ENCODE data around the gene CCDC27.
A peak's percentile ranks its signal among the peaks of the same experiment; 100 is the strongest.

The CCDC27 gene

GRCh38 chr1:3752400-3752945, at the start of gene CCDC27:
CCDC27 (plus strand) TSS chr1:3752450; CDS start chr1:3752482, 32 bp downstream.
- DNase-seq (ENCODE audit: low read depth) = no peak

DNA sequence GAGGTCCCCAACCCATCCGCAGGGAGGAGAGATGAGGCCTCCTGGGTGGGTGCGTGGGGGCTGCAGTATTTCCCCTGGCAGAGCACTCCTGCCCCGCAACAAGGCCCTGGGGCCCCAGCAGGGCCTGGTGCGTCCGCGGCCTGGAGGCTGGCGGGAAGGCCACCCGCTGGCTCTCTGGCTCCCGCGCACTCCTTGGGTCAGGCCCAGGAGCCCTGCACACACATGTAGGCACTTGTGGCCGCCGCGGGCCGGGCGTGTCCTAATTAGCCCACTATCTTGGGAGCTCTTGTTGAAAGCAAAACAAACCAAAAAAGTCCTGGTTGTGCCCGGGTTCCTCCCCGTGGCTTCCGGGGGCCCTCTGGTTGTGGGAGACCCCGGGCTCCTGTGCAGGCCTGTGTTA, 49.7 kb upstream of the CCDC27 start:
- no peak for DNase-seq (ENCODE audit: low read depth)

- peak; percentile 28 for DNase-seq (ENCODE audit: low read depth)
These were observed 49.1 kb upstream of the CCDC27 start for GRCh38 chr1:3702990-3703728.

DNA sequence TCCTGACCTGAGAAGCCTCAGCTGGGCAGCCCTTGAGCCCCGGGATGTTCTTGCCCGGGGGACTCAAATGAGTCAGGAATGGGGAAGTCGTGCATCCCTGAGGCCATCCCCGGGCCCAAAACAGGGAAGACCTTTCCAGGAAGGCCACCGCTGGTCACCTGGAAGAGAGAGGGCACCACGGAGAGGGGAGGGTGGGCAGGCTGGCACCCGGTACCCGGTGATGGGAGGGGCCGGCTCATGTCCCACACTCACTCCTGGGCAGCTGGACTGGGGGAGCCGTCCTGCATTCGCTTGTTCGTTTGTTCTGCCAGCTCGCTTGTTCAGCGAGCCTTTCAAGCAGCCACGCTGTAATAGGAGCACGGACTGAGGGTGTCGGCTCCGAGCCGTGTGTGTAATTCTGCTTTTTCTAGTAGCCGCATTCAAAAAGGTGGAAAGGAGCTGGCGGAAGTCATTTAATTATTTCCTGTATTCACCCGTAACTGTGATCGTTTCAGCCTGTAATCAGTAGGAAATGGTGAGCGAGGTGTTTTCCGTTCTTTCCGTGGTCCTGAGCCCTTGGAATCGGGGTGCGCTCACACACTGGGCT, 48.4 kb upstream of the CCDC27 start:
- no peak for DNase-seq (ENCODE audit: low read depth)

GRCh38 chr1:3705341-3705950, 46.8 kb upstream of the CCDC27 start:
- DNase-seq (ENCODE audit: low read depth) = no peak

- no peak for DNase-seq (ENCODE audit: low read depth)
These were observed 45.5 kb upstream of the CCDC27 start for GRCh38 chr1:3706651-3707297.

DNA sequence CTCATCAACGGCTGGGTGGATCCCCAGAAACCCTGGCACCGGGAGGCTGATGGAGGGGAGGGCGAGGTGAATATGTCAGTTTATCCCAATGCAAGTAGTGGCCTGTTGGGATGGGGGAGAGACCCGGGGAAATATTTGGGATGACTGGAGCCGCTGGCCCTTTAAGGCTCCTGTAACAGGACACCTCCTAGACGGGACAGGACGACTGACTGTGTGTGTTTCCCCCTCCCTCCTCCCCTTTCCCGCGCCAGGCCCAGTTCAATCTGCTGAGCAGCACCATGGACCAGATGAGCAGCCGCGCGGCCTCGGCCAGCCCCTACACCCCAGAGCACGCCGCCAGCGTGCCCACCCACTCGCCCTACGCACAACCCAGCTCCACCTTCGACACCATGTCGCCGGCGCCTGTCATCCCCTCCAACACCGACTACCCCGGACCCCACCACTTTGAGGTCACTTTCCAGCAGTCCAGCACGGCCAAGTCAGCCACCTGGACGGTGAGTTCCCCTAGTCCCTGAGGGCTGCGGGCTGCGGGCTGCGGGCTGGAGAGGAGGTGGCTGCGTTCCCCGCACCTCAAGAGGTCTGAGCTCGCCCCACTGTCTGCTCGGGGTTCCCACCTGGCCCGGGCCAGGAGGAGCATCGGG, 44.8 kb upstream of the CCDC27 start:
- DNase-seq (ENCODE audit: low read depth) = no peak

DNA sequence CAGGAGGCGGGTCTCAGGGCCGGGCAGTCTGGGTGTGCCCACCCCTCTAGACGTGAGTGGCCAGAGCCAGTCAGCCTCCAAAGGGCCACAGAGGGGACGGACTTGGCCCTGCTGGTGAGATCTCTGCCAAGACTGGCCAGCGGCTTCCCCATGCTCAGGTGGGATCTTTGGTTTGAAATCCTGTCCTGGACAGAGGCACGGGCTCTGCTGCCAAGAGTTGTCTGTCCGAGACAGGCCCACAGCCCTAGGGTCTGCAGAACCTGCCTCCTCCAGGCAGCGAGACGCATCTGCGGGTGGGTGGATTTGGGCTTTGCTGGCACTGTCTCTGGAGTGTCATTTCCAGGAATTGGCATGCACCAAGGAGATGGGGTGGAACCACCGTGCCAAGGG, 44.3 kb upstream of the CCDC27 start:
- DNase-seq (ENCODE audit: low read depth) = no peak

DNA sequence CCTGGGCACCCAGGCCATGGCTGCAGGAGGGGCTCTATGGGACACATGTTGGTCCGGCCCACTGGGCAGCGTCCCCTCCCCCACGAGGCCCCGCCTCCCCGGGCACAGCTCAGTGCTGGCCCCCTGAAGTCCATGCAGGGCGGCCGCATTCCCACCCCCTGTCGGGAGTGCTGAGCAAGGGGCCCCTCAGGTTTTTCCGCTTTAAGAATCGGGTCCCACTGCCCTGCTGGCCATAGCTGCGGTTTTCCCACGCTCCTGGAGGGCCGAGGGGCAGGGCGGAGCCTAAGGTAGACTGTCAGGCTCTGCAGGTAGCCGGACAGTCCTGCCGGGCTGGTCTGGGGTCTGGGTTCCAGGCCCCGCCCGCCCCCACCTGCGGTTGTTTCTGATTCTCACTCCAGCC, 43.5 kb upstream of the CCDC27 start:
- DNase-seq (ENCODE audit: low read depth) = no peak

- DNase-seq (ENCODE audit: low read depth) = no peak
These were observed 42.0 kb upstream of the CCDC27 start for GRCh38 chr1:3710251-3710650.

DNA sequence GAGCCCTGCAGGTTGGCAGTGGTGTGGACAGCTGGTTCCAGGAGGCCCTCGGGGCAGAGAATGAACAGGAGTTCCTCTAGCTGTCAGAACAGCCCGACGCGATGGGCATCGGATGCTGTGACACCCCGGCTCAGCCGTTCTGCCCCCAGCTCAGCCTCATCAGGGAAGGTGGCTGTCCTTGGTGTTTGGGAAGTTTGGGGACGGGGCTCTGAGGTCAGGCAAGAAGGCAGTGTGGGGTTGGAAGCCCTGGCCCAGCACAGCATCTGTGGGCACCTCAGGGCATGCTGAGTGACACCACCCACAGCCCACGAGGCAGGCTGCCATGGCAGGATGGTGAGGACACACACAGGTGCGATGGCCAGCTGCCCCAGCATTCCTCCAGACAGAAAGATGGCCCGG, 40.9 kb upstream of the CCDC27 start:
- no peak for DNase-seq (ENCODE audit: low read depth)

- DNase-seq (ENCODE audit: low read depth) = no peak
These were observed 40.3 kb upstream of the CCDC27 start for GRCh38 chr1:3711780-3712451.

GRCh38 chr1:3712573-3713535, 39.4 kb upstream of the CCDC27 start:
- no peak for DNase-seq (ENCODE audit: low read depth)

- no peak for DNase-seq (ENCODE audit: low read depth)
These were observed 38.4 kb upstream of the CCDC27 start for GRCh38 chr1:3713840-3714239.

DNA sequence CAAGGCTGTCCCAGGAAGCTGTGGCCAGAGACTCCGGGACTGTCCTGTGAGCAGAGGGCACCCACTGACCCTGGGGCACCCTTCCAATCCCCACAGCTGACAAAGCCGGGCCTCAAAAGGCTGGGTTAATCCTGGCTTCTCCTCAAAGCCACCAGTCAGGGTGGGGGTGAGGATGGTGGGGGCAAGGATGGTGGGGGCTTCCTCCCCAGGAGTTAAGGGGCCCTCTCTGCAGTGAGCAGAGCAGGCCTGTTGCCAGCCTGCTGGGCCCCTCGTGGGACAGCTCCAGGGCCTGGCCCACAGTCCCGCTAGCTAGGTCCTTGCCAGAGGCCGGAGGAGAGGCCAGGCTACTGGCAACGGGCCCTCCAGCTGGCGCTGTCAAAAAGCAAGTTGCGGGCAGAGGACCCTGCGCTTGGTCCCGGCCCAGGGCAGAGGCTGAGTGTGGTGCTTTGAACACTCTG, 37.9 kb upstream of the CCDC27 start:
- no peak for DNase-seq (ENCODE audit: low read depth)

DNA sequence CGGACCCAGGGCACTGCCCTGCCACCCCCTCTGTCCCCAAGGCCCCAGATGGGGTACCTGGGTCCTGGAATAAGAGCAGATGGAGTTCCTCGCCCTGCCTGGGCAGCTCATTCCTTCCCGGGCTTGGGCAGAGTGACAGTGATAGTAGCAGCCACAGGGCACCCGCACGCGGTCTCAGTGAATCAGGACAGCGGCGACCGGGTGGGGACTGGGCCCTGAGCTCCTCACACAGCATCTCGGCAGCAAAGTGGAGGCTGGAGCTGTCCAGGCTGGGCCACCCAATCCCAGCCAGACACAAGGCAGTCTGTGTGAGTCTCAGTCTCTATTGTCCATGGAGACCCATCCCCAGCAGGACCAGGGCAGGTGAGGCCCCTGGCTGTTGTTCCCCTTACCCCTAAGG, 37.4 kb upstream of the CCDC27 start:
- no peak for DNase-seq (ENCODE audit: low read depth)

DNA sequence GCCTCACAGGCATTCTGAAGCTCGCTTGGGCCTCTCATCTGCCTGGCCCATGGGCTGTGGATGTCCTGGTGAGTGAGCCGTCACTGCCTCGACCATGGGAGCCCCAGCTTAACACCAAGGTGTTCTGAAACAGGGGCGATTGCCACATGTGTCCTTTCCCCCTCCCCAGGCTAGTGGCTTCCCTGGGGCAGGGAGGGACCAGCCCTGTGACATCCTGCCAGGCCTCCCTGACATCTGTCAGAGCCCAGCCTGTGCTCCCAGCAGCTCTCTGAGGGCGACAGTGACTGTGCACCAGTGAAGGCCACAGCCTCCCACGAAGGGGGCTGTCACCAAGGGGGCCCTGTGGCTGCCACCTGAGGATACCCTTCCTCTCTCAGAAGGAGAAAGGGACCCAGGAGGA, 35.9 kb upstream of the CCDC27 start:
- DNase-seq (ENCODE audit: low read depth) = no peak

GRCh38 chr1:3717041-3717714, 35.1 kb upstream of the CCDC27 start:
- DNase-seq (ENCODE audit: low read depth) = no peak

DNA sequence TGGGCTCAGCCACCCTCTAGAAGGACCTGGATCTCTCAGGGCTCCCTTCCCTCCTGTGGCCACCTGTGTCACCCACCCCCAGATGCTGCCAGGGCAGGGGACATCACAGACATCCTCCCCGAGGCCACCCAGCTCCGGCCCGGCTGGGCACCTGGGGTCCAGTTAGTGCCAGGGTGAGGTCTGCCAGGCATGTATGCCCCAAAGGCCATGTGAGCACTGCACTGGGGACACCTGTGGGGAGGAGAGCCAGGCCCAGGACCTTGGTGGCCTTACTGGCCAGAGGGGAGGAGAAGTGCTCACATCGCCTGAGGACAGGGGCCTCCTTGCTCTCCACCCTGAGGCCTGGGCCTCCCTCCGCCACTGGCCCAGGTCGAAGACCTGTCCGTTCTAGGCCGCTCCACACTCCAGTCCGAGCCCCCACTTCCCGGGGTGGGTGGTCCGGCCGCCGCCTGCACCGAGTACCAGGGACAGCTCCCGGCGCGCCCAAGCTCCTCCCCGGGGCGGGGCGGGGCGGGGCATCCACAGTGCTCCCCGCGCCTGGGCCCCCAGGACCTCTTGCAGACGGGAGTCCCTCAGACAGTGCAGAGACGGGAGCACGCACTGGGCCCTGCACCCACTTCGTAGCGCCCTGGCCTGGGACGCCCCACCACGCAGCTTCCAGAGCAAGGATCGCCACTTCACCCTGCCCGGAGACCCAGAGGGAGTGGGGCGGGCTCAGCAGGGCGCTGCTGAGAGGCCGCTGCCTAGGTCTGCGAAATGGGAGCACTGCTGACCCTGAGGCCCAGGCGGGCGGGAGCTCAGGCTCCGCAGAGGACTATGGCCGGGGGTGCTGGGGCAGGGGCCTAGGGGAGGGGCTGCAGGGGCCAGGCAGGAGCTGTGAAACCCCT, 34.3 kb upstream of the CCDC27 start:
- no peak for DNase-seq (ENCODE audit: low read depth)
